Astrocyte (in vitro differentiated cells and primary cell): ENCODE results near the gene TBC1D16.

ENCODE experiments used
- CTCF ChIP-seq: IDR thresholded peaks from 2 replicates; pipeline ENCODE4 v1.5.1; 2011; ENCODE audit warnings: low read depth, mild to moderate bottlenecking, inconsistent platforms, low read length, moderate library complexity; ENCODE audit not compliant: insufficient read depth
- EZH2 ChIP-seq: IDR thresholded peaks from 2 replicates; pipeline ENCODE4 v1.6.1; 2012; ENCODE audit warnings: mild to moderate bottlenecking, low read length, inconsistent platforms; ENCODE audit not compliant: insufficient read depth

- TF ChIP-seq CTCF (no peak), EZH2 (no peak)
Observed at GRCh38 chr17:79986411-79987186, 49.1 kb downstream of the TBC1D16 start.
